MM.1S (cell line): ENCODE results near the gene NDUFS8.

Source experiments
- DNase-seq: peaks from one replicate; pipeline ENCODE4 v3.0.0-alpha.2; 2015
- H2AFZ ChIP-seq: fragments of 300-600 bp; sonication (generic); 2 replicates; pipeline ENCODE4 v1.6.0; 2016; ENCODE audit warnings: antibody characterized with exemption, low read length
- H3F3A ChIP-seq: fragments of 300-600 bp; sonication (generic); 2 replicates; pipeline ENCODE4 v1.6.1; 2016; ENCODE audit warnings: mild to moderate bottlenecking, antibody characterized with exemption, low read length, moderate library complexity, mixed read lengths; ENCODE audit not compliant: insufficient read depth
- H3K27ac ChIP-seq: fragments of 300-600 bp; sonication (generic); 2 replicates; pipeline ENCODE4 v1.5.1; 2016; ENCODE audit warnings: mild to moderate bottlenecking, low read length
- H3K27me3 ChIP-seq: fragments of 300-600 bp; sonication (generic); replicated peaks from 2 replicates; pipeline ENCODE4 v1.6.0; 2016; ENCODE audit warnings: low read length; ENCODE audit not compliant: insufficient read depth
- H3K36me3 ChIP-seq: fragments of 300-600 bp; sonication (generic); replicated peaks from 2 replicates; pipeline ENCODE4 v1.6.1; 2016; ENCODE audit warnings: mild to moderate bottlenecking, low read length, mixed read lengths; ENCODE audit not compliant: insufficient read depth
- H3K4me1 ChIP-seq: fragments of 300-600 bp; sonication (generic); 2 replicates; pipeline ENCODE4 v1.6.1; 2016; ENCODE audit warnings: low read length, mixed read lengths
- H3K4me2 ChIP-seq: fragments of 300-600 bp; sonication (generic); 2 replicates; pipeline ENCODE4 v1.6.0; 2016; ENCODE audit warnings: low read depth, low read length
- H3K4me3 ChIP-seq: fragments of 300-600 bp; sonication (generic); 2 replicates; pipeline ENCODE4 v1.5.1; 2016; ENCODE audit warnings: low read length, mixed read lengths
- H3K79me2 ChIP-seq: fragments of 300-600 bp; sonication (generic); 2 replicates; pipeline ENCODE4 v1.6.1; 2016; ENCODE audit warnings: mixed run types, low read length, mixed read lengths
- H3K9ac ChIP-seq: fragments of 300-600 bp; sonication (generic); 2 replicates; pipeline ENCODE4 v1.6.1; 2016; ENCODE audit warnings: low read length, mixed read lengths
- H3K9me2 ChIP-seq: fragments of 300-600 bp; sonication (generic); replicated peaks from 2 replicates; pipeline ENCODE4 v1.6.1; 2016; ENCODE audit warnings: mild to moderate bottlenecking, low read length, mixed read lengths; ENCODE audit not compliant: insufficient read depth
- H3K9me3 ChIP-seq: fragments of 300-600 bp; sonication (generic); replicated peaks from 2 replicates; pipeline ENCODE4 v1.6.1; 2016; ENCODE audit warnings: mild to moderate bottlenecking, low read length, mixed read lengths; ENCODE audit not compliant: insufficient read depth
- H4K20me1 ChIP-seq: fragments of 300-600 bp; sonication (generic); 2 replicates; pipeline ENCODE4 v1.6.1; 2016; ENCODE audit warnings: mild to moderate bottlenecking, low read length, moderate library complexity, mixed read lengths; ENCODE audit not compliant: insufficient read depth
- EZH2 ChIP-seq: fragments of 300-600 bp; sonication (generic); optimal IDR thresholded peaks from 2 replicates; pipeline ENCODE3; 2017; ENCODE audit warnings: low read depth, mild to moderate bottlenecking, antibody characterized with exemption, low read length, mixed read lengths
- EZH2phosphoT487 ChIP-seq: fragments of 300-600 bp; sonication (generic); IDR thresholded peaks from 2 replicates; pipeline ENCODE4 v1.6.1; 2018; ENCODE audit warnings: antibody characterized with exemption, low read length
- TF ChIP-seq, protein P1 (sequence below): fragments of 300-600 bp; sonication (generic); IDR thresholded peaks from 2 replicates; pipeline ENCODE4 v1.5.1; 2016; ENCODE audit warnings: antibody characterized with exemption, low read length, mixed read lengths

NDUFS8 gene

DNA sequence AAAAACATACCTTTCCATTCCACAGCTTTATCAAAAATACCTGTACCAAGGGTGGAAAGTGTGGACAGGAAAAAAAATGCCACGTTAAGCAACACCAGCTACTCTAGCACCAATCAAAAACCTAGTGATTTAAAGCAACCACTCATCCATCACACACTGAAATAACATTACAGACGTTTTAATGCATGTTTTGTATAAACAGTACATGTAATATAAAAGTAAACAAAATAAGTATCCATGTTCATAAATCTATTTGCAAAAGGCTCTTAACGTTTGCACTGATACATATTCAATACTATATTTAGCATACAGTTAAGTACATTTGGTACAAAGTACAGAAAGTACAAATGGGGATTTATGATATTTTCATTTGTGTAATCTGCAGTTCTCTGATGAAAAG, 52.0 kb downstream of the NDUFS8 start:
- H2AFZ ChIP-seq = no peak overlapping the region
- no peaks in the 10 kb centered on the region for H3K36me3 ChIP-seq
- no peak overlapping the region for H3K9ac ChIP-seq
- H3K4me2 ChIP-seq = no peak overlapping the region
- no peaks in the 10 kb centered on the region for H4K20me1 ChIP-seq
- DNase-seq = no peak
- TF ChIP-seq EZH2phosphoT487 (no peak), EZH2 (no peak)
- TF ChIP-seq, protein P1, sequence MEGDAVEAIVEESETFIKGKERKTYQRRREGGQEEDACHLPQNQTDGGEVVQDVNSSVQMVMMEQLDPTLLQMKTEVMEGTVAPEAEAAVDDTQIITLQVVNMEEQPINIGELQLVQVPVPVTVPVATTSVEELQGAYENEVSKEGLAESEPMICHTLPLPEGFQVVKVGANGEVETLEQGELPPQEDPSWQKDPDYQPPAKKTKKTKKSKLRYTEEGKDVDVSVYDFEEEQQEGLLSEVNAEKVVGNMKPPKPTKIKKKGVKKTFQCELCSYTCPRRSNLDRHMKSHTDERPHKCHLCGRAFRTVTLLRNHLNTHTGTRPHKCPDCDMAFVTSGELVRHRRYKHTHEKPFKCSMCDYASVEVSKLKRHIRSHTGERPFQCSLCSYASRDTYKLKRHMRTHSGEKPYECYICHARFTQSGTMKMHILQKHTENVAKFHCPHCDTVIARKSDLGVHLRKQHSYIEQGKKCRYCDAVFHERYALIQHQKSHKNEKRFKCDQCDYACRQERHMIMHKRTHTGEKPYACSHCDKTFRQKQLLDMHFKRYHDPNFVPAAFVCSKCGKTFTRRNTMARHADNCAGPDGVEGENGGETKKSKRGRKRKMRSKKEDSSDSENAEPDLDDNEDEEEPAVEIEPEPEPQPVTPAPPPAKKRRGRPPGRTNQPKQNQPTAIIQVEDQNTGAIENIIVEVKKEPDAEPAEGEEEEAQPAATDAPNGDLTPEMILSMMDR = no peak
- H3K4me3 ChIP-seq = no peak overlapping the region
- 0 out of 2 replicates have a peak, but pooled peaks cover 5% of the 10 kb centered on the region for H3K79me2 ChIP-seq
- H3F3A ChIP-seq = no peaks in the 10 kb centered on the region
- H3K4me1 ChIP-seq = no peaks in the 10 kb centered on the region
- H3K9me2 ChIP-seq = no peaks in the 10 kb centered on the region
- H3K27ac ChIP-seq = no peak overlapping the region
- no peaks in the 10 kb centered on the region for H3K9me3 ChIP-seq
- no peaks in the 10 kb centered on the region for H3K27me3 ChIP-seq

DNA sequence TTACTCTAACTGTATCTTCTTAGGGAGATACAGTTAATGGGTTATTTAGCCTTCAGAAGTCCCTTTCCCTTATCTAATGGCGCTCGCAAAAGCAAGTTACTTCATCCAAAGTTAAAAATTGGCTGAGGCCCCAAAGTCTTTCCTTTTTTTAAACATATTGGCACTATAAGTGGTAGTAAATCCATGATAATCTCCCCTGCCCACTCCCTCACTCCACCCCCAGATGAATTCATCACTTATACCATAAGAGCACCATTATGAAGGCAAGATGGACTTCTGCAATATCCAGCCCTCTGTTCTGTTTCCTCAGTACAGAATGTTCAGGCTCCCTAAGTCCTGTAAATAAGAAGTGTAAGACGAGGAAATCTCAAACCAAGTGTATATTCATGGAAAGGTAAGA, 53.0 kb downstream of the NDUFS8 start:
- Histone ChIP-seq H3K79me2 (0 out of 2 replicates have a peak, but pooled peaks cover 5% of the 10 kb centered on the region), H3K27ac (no peak overlapping the region)

More for the DNA sequence above, 53.0 kb downstream of the NDUFS8 start:
- H3K36me3 ChIP-seq = no peaks in the 10 kb centered on the region
- H3K9ac ChIP-seq = no peak overlapping the region
- no peak for DNase-seq
- H3K9me3 ChIP-seq = no peaks in the 10 kb centered on the region
- H3F3A ChIP-seq = no peaks in the 10 kb centered on the region
- no peaks in the 10 kb centered on the region for H3K4me1 ChIP-seq
- H2AFZ ChIP-seq = no peak overlapping the region
- TF ChIP-seq EZH2 (no peak), EZH2phosphoT487 (no peak)
- TF ChIP-seq, protein P1 = no peak
- H3K9me2 ChIP-seq = no peaks in the 10 kb centered on the region
- no peak overlapping the region for H3K4me2 ChIP-seq
- H4K20me1 ChIP-seq = no peaks in the 10 kb centered on the region
- H3K4me3 ChIP-seq = no peak overlapping the region
- H3K27me3 ChIP-seq = no peaks in the 10 kb centered on the region
